GM21723 (cell line): Measurements from ENCODE around the gene BCLAF3.

Experiments
- ATAC-seq: cut with Tn5 transposase; IDR thresholded peaks from one replicate; pipeline ENCODE4 v1.9.1; 2021; ENCODE audit warnings: mild to moderate bottlenecking, moderate library complexity; ENCODE audit not compliant: unreplicated experiment

Gene BCLAF3

GRCh38 chrX:19990556-19991349 is at the start of gene BCLAF3:
Gene BCLAF3, minus strand, starts transcription at chrX:19991061. Its CDS starts 20,797 bp downstream, at chrX:19970264.
- peak; percentile 96 for ATAC-seq

- no peak for ATAC-seq
These were observed 48.1 kb upstream of the BCLAF3 start for GRCh38 chrX:20038966-20039365.

GRCh38 chrX:20037186-20037585 is 46.3 kb upstream of the BCLAF3 start:
- ATAC-seq, result no peak

GRCh38 chrX:20032201-20032600 is 41.3 kb upstream of the BCLAF3 start:
- ATAC-seq, result no peak

- no peak for ATAC-seq
These were observed 38.9 kb upstream of the BCLAF3 start for GRCh38 chrX:20029728-20030127.

- ATAC-seq, result no peak
These were observed 37.7 kb upstream of the BCLAF3 start for GRCh38 chrX:20028588-20028987.

- ATAC-seq, result no peak
These were observed 35.4 kb upstream of the BCLAF3 start for GRCh38 chrX:20026278-20026677.

- ATAC-seq, result no peak
These were observed 29.0 kb upstream of the BCLAF3 start for GRCh38 chrX:20019672-20020365.

- no peak for ATAC-seq
These were observed 25.7 kb upstream of the BCLAF3 start for GRCh38 chrX:20016616-20016945.

- no peak for ATAC-seq
These were observed 25.2 kb upstream of the BCLAF3 start for GRCh38 chrX:20015945-20016615.

- ATAC-seq, result no peak
These were observed 24.6 kb upstream of the BCLAF3 start for GRCh38 chrX:20015422-20015821.

- ATAC-seq, result no peak
These were observed 20.7 kb upstream of the BCLAF3 start for GRCh38 chrX:20011608-20012007.

- no peak for ATAC-seq
These were observed 17.2 kb upstream of the BCLAF3 start for GRCh38 chrX:20007962-20008622.

- no peak for ATAC-seq
These were observed 15.0 kb upstream of the BCLAF3 start for GRCh38 chrX:20005883-20006282.

- no peak for ATAC-seq
These were observed 10.7 kb upstream of the BCLAF3 start for GRCh38 chrX:20001588-20001987.

GRCh38 chrX:19991350-19991718 is 473 bp upstream of the BCLAF3 start:
- ATAC-seq, result no peak

GRCh38 chrX:19990151-19990555 is 708 bp downstream of the BCLAF3 start:
- peak; percentile 26 for ATAC-seq

- no peak for ATAC-seq
These were observed 3.0 kb downstream of the BCLAF3 start for GRCh38 chrX:19987856-19988255.

GRCh38 chrX:19986531-19986930 is 4.3 kb downstream of the BCLAF3 start:
- no peak for ATAC-seq

GRCh38 chrX:19981947-19982346 is 8.9 kb downstream of the BCLAF3 start:
- ATAC-seq, result no peak

GRCh38 chrX:19975845-19976244 is 15.0 kb downstream of the BCLAF3 start:
- no peak for ATAC-seq
